GM19240 (cell line): Measurements from ENCODE around the gene ADGRV1.

ENCODE experiments used
- DNase-seq: peaks from one replicate; pipeline ENCODE4 v3.0.0; 2011; ENCODE audit warnings: low spot score; ENCODE audit not compliant: insufficient read length

ADGRV1 gene

DNA sequence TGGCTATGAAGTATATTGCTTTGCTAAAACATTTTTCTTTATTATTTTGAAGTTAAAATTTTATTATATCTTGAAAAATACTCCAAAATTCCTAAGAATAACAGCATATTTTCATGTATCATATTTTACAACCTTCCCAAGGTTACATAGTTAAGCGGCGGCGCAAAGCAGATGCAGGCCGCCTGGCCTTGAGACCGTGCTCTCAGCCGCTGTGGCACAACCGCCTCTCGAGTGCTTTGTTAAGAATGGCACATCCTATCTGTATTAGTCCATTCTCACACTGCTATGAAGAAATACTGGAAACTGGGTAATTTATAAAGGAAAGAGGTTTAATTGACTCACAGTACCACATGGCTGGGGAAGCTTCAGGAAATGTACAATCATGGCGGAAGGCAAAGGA, 595.7 kb downstream of the ADGRV1 start:
- DNase-seq: no peak

DNA sequence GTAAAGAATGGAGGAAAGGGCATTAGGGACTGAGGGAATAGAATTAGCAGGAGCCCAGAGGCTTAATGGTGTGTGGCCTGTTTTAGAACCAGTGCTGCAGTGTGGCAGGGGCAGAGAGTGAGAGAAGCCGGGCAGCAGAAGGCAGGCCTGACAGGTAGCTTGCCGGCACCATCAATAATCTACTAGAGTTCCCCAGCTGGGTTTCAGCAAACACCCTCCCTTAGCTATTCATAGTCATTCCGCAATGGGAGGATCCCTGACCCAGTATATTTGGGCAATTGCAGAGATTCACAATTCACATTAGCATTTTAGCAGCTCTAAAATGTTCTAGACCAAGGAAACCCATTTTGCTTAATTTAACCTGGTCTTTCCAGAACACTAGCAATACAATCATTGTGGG, 596.7 kb downstream of the ADGRV1 start:
- DNase-seq: no peak

DNA sequence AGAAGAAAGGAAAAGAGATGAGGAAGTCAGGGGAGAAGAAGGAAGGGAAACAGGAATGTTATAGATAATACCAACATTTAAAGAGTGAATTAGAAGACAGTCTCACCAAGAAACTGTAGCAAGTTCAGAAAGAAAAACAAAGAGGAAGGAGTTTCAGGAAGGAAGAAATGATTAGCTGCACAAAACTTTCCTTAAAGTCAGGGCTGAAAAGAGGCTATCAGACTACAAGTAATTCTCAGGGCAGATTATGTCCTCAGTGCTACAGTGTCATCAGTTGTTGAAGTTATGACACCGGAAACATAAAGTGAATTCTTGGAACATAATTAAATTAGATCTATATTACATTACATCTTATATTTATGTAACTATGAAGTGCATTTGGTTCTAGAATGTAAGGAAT, 597.6 kb downstream of the ADGRV1 start:
- no peak for DNase-seq

DNA sequence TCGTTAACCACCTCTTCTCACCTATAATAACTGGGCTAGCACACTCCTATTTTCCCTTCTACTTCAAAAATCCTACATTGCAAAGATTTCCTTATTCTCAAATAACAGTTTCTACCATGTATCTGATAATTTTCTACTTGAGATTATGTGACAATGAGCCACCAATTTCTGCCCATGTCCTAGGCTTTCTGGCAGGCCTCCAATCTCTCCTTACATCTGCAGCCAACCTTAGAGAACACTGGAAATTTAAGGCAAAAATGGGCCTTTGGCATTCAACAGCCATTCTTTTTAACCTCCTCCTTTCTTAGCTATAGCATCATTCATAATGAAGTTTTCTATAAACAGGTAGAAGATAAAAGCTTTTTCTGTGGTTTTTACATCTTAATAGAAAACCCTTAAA, 599.4 kb downstream of the ADGRV1 start:
- no peak for DNase-seq

DNA sequence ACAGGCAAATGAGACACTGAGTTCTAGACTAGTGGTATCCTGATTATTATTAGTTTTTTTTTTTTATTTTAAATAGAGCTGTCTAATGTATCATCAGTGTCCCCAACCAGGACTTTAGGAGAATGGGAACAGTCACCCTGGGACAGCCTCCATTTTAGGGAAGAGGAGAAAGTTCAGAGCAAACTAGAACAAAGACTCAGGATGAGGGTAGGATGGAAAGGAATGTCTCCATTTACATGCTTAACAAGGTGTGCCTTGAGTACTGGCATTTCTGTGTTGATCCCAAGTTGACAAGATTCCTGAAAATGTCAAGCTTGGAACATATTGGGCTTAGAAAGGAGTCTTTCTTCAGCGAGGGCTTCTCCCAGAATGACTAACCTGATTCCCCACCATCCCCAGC, 601.0 kb downstream of the ADGRV1 start:
- DNase-seq: no peak

DNA sequence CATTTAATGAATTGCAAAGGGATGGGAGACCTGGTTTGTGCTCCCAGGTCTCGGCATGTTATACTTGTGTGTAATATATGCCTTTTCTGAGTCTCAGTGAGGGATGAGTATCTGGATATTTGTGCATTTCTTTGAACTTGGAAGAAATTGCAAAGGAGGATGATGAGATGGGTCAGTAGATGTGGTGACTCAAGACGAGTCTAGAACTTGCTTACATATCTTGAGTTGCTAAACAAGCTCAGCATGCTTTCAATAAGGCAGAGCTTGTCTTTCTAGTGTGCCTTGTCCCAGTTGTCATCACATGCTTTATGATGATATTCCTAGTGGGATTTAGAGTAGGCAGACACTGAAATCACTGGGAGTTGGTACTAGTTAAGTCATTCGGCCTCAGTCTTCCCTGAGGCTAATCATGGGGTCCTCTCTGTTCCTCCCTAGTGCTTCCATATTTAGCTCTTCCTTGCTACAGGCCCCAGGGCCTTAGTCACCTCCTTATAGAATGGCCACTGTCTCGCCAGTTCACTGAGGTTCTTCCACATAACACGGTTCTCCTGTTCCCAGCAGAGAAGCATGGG, 602.2 kb downstream of the ADGRV1 start:
- DNase-seq: no peak

DNA sequence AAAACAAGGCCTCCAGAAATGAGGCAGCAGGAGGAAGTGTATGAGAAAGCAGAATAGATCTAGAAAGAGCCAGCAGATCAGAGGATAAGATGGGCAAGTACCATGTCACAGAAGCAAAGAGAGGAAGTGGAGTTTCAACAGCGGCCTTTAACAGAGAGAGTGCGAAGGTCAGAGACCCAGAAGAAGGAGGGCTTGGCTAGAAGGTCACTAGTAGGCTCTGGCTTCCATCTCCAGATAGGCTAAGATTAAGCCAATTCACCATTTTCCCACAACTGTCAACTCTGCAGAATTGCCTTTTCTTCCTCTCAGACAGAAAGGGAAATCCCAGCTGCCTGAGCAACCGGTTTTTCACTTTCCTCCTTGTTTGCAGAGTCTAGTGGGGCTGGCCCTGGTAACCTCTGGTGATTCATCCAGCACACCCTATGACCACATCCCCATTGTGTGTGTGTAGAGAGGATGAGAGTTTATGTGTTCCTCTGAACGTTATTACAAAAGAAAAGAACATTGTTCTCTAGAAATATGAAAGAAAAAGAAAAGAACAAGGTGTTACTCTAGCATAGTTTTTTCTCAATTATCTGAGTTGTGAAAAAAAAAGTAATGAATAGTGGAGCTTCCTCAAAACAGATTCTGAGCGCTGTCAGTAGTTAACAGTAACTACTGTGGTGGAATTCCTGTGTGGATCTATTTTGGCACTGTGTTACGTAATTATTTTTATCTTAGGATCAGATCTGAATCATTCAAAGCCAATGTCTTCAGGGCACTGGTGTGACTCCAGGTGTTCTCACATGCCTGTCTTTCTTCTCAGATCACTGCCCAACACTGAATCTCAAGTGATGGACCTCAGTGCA, 604.2 kb downstream of the ADGRV1 start:
- no peak for DNase-seq

DNA sequence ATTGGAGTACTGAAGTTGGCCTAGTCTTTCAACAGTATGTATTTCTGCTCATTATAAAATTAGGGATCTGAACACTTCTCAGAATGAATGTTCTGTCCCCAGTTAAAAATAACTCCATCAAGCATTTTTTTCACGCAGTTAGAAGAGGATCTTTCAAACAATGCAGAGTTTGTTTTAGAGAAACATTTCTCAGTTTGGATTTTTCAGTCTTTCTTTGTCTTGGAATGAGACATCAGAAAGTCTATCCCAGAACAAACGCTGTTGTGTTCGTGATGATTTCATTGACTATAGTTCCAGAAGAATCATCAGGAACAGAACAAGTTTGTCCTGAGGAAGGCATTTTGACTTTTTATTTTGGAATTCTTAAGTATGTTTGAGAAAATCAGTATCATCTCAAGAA, 605.8 kb downstream of the ADGRV1 start:
- no peak for DNase-seq

DNA sequence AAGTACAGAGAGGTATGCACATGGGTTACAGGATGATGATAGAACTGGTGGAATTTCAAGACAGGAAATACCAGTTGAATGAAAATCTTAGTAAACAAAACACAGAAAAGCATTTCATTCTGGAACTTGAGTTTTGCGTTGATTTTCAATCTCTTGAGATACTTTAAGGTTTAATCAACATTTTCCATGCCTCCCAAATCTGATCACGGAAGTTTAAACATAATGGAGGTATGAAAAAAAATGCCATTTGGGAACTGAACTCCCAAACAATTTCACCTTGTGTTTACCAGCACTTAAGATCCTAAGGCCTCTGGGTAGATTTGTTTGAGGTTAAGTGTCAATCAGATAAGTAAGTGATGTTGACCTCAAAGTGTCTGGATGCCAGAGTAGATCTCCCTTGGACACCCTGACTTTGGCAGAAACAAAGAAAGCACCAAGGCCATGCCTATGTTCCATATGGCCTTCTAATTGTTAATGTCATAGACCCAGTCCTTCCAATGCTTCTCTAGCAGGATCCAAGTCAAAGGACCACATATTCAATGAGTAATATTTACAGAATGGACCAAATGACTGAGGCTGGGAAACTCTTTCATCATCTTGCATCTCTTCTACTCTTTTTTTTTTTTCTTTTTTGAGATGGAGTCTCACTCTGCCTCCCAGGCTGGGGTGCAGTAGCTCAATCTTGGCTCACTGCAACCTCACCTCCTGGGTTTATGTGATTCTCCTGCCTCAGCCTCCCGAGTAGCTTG, 607.6 kb downstream of the ADGRV1 start:
- no peak for DNase-seq

DNA sequence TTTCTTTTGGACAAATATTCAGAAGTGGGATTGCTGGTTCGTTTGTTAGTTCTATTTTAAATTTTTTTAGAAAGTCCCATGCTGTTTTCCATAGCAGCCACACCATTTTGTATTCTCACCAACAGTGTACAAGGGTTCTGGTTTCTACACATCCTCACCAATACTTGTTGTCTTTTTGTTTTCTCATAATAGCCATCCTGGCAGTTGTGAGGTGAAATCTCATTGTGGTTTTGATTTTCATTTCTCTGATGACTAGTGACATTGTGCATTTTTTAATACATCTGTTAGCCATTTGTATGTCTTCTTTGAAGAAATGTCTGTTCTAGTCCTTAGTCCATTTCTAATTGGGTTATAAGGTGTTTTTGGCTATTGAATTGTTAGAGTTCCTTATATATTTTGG, 610.3 kb downstream of the ADGRV1 start:
- no peak for DNase-seq

DNA sequence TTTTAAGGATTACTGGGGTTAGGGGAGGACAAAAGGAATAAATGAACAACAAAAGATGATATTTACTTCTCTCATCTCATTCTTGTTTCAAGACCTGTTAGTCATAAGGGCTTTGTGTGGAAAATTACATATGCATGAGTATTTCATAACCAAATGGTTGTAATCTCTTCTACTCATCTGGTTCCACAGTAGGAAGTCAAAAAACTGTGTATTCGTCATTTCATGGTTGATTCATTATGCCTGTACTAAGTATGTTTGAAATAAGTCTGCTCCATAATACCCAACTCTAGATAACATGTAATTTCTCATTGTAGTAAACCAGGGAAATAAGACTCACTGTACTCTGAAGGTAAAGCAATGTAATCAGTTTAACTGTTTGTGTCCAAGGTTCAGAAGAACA, 611.7 kb downstream of the ADGRV1 start:
- no peak for DNase-seq

DNA sequence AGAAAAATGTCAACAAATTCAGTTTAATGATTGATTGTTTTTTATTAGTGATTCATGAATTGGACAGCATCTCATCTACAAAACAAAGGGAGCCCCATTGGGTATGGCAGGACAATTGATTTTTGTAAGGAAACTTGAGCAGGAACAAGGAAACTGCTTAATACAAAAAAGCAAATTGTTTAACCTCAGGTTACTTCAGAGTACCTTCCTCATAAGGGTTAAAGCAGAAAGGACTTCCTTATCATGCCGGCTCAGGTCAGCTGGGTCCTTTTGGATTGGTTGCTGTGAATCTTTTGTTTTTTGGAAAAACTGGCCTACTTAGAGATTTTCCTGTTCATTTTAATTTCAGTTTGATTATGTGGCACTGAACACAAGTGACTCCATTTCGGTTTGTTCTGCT, 612.7 kb downstream of the ADGRV1 start:
- no peak for DNase-seq

DNA sequence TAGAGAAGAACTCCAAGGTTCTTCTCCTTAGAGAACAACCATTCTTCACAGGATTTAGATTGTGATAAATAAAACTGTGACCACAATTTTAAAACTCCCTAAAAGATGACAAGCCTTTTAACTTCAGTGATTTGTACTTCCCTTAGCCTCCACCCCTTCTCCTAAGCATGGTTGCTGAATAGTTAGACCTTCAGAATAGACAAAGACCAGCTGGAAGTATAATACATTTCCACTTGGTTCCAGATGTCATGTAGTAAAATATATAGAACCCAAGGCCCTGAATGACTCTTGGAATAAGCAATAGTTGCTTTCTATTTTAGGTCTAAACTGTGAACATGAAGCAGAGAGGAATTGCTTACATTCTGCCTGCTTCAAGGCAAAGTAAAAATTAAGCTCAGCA, 615.8 kb downstream of the ADGRV1 start:
- DNase-seq: no peak

DNA sequence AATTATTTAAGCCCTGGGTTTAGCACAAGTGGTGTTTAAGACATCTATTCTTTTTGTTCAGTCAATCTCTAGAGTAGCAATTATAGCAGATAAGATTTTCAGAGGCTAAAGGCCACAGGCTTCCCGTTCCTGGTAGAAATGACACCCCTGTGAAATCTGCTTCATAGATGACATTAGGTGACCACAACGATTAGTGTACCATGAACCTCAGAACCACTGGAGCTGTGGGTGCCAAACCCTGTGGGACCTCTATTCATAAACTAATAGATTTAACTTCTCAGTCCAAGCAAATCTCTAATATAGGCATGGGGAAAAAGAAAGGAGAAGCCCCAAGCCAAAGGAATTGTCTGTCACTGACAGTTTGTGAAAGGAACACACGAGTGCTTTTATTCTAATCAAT, 617.1 kb downstream of the ADGRV1 start:
- no peak for DNase-seq

DNA sequence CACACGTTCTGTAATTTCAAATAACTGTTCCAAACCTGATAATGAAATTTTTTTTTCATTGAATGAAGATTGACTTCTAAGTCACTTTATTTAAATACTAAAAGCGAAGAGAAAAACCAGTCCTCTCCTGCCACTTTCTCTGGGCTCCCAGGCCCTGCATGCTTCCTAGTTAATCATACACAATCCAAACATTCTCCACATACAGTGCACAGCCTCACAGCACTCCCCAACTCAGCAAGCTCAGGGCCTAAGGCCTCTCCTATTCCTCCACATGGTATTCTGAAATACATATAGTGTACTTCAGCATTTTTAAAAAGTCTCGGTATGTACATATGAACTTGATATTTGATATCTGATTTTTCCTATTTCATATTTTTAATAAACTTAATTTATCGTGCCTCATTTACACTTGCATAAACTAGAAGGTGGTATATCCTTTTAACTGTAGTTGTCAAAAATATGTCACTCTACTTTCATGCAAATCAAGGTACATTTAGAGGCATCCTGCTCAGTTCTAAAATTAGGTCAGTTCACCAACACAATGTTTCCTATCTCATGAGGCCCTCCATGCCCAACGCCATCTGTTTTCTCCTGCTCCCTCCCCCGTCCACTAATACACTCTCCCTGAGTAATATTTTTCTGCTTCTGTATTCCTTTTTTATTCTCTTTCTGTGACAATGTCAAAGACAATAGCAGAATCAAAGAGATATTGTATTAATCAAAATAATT, 617.9 kb downstream of the ADGRV1 start:
- DNase-seq: no peak

DNA sequence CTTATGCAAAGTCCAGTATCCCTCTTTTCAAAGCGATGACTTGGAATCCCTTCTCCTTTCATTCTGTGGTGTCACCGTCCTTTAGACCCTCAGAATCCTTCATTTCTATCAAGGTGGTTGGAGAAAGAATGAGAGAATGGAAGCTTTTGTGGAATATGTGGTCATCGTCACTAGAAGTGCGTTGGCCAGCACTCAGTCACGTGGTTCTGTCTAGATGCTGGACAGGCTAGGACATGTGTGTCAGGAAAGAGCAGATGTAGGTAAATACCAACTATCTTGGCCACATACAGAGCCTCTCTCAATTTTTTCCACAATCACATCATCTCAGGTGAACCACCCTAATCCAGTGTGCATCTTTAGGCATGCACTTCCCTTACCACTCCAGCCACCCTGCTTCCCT, 618.5 kb downstream of the ADGRV1 start:
- no peak for DNase-seq

DNA sequence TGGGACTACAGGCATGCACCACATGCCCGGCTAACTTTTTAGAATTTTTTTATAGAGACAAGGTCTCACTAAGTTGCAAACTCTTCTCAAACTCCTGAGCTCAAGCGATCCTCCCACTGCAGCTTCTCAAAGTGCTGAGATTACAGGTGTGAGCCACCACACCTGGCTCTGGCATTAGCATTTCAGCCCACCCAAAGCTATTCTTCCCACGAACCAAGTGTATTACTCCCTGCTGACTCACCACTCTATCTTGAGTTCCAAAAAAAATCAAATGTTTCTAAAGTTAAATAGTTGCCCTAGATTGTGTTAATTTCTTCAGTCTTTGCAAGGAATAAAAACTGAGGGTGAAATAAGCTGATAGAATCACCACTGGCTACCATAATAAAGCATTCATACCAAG, 619.0 kb downstream of the ADGRV1 start:
- no peak for DNase-seq

DNA sequence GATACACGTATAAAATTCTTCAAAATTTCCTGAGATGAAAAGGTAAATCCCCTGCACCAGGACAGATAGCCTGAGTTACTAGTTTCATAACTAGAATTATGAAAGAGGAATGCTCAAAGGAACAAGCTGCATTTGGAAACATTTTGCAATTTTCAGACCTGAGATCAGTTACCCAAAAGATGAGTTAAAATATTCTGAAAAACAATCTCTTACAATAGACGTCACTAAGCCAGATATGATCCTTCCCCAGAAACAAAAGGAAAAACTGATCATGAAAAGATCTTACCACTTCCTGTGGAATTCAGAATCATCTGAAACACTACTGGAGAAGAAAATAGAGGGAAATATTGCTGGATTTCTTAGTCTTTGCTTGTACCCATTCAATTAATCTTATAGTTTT, 619.9 kb downstream of the ADGRV1 start:
- no peak for DNase-seq

DNA sequence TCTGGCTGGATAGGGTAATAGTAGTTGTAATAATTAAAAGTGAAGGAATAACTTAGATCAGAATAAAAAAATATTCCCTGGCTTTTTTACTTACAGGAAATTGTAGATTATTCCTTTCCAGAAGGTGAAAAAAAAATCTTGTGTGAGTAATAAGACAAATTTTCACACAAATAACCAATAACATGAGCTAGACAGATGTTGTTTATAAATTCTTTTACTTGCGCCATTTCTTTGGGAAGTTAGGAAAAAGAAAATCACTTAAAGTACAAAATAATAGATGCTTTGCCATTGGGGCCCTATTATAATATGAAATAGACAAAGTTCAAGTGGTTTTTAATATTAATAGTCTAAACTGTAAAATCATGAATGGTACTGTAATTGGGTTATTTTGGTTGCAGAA, 620.4 kb downstream of the ADGRV1 start:
- no peak for DNase-seq

DNA sequence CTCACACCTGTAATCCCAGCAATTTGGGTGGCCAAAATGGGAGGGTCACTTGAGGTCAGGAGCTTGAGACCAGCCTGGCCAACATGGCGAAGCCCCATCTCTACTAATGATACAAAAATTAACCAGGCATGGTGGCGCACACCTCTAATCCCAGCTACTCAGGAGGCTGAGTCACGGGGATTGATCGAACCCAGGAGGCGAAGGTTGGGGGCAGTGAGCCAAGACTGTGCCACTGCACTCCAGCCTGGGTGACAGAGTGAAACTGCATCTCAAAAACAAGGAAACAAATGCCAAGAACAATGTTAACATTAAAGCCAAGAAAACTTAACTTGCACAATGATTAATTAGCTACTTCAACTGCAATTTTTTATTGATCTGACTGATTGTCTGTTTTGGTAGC, 621.9 kb downstream of the ADGRV1 start:
- no peak for DNase-seq

DNA sequence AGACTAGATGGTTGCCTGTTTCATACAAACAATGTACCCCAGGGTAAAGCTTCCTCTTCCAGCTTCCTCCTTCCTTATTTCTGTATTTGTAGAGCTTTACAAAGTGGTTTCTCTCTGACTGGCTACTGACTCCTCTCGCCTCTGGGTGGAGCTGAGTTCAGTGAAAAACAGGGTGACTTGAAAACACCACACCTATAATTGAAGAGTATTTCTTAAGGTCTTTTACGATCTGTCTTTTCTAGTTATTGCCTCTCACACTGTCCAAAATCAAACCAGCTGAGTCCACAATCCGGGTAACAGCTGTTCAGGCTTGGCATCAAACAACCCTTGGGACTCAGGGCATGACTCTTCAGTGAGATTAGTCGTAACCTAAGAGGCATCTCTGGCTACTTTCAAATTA, 624.2 kb downstream of the ADGRV1 start:
- DNase-seq: no peak

DNA sequence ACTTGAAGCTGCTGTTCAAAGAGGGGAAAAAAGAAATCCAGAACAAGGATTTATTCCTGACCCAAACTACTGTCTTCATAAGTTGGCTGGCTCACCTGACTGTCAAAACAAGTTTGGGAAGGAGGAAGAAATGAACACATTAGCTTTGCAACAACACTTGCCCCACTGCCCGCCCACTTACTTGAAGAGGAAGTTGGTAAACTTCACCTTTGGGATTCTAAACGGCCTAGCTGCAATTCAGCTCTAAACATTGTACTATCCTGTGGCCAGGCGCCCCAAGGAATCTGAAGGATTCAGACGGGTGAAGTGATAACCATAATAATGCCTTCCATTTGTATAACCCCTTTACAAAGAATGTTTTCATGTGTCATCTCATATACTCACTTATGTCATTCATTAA, 625.1 kb downstream of the ADGRV1 start:
- DNase-seq: no peak
